ENCODE data around the gene PCDHGB2. TPM values are rescaled to one million over a fixed set of nuclear protein-coding genes. Genes with fewer than 3 reads are reported as not detected.
"Not testable (repeated sequence)": the region's sequence is repeated elsewhere in the genome, so short reads cannot be mapped to it uniquely, and the experiment has no call there.

The PCDHGB2 gene
- polyA plus RNA-seq, 1 donor from 2014 or later = 0.43 TPM

GRCh38 chr5:141387557-141388311 lies 27.9 kb downstream of the PCDHGB2 start, which contains the start of gene PCDHGB4:
Gene PCDHGB4, plus strand, starts transcription at chr5:141387698. Its CDS starts 187 bp downstream, at chr5:141387885.
- H3K79me2 ChIP-seq (replicated peaks; ENCODE audit: insufficient read depth, low read length); H3K27me3 ChIP-seq (ENCODE audit: insufficient read depth, low read depth, low read length); H2AFZ ChIP-seq (ENCODE audit: low read depth, low read length); H3K36me3 ChIP-seq (ENCODE audit: insufficient read depth, low read length); H4K20me1 ChIP-seq (ENCODE audit: insufficient read depth); H3K9ac ChIP-seq (ENCODE audit: low read length); H3K9me2 ChIP-seq (ENCODE audit: insufficient read depth, low read length); H3K4me2 ChIP-seq (ENCODE audit: low read length); H3F3A ChIP-seq (ENCODE audit: insufficient read depth, low read length, poor library complexity, severe bottlenecking): not testable (repeated sequence)
- TF ChIP-seq CTCF (IDR thresholded peaks at IDR 0.05; ENCODE audit: poor library complexity, severe bottlenecking) (peak; percentile 69), SMC3 (conservative IDR thresholded peaks at IDR 0.05; ENCODE audit: poor library complexity) (peak; percentile 65), RAD21 (conservative IDR thresholded peaks at IDR 0.05) (peak; percentile 70)
- peak within 1 kb of the TSS; percentile 41 for H3K27ac ChIP-seq (ENCODE audit: low read length)
- H3K4me3 ChIP-seq (ENCODE audit: low read length) = peak within 1 kb of the TSS; percentile 53
- H3K9me3 ChIP-seq (ENCODE audit: low read length) = peaks cover 36% of the 10 kb centered on the region

GRCh38 chr5:141388661-141389060 lies 28.9 kb downstream of the PCDHGB2 start:
- H3K9me2 ChIP-seq (ENCODE audit: insufficient read depth, low read length) = no peaks in the 10 kb centered on the region
- H3K9ac ChIP-seq (ENCODE audit: low read length) = no peak overlapping the region
- no peaks in the 10 kb centered on the region for H3F3A ChIP-seq (ENCODE audit: insufficient read depth, low read length, poor library complexity, severe bottlenecking)
- H3K4me3 ChIP-seq (ENCODE audit: low read length) = peak overlapping the region; percentile 53
- no peak overlapping the region for H3K4me2 ChIP-seq (ENCODE audit: low read length)
- no peak overlapping the region for H2AFZ ChIP-seq (ENCODE audit: low read depth, low read length)
- no peaks in the 10 kb centered on the region for H3K27me3 ChIP-seq (ENCODE audit: insufficient read depth, low read depth, low read length)
- no peak overlapping the region for H3K27ac ChIP-seq (ENCODE audit: low read length)
- no peaks in the 10 kb centered on the region for H4K20me1 ChIP-seq (ENCODE audit: insufficient read depth)
- no peaks in the 10 kb centered on the region for H3K79me2 ChIP-seq (replicated peaks; ENCODE audit: insufficient read depth, low read length)
- H3K36me3 ChIP-seq (ENCODE audit: insufficient read depth, low read length) = no peaks in the 10 kb centered on the region
- peaks cover 37% of the 10 kb centered on the region for H3K9me3 ChIP-seq (ENCODE audit: low read length)
- TF ChIP-seq POLR2AphosphoS5 (IDR thresholded peaks at IDR 0.05) (no peak), EP300 (conservative IDR thresholded peaks at IDR 0.05; ENCODE audit: poor library complexity, severe bottlenecking) (no peak), EZH2 (IDR thresholded peaks at IDR 0.05; ENCODE audit: borderline replicate concordance, insufficient read depth, low read length, poor library complexity, severe bottlenecking) (no peak), MXI1 (conservative IDR thresholded peaks at IDR 0.05; ENCODE audit: poor library complexity, severe bottlenecking) (no peak), RAD21 (conservative IDR thresholded peaks at IDR 0.05) (no peak), TAF1 (IDR thresholded peaks at IDR 0.05; ENCODE audit: low read depth) (no peak), CTCF (IDR thresholded peaks at IDR 0.05; ENCODE audit: poor library complexity, severe bottlenecking) (no peak), SMC3 (conservative IDR thresholded peaks at IDR 0.05; ENCODE audit: poor library complexity) (no peak)
- TF ChIP-seq, protein P1, sequence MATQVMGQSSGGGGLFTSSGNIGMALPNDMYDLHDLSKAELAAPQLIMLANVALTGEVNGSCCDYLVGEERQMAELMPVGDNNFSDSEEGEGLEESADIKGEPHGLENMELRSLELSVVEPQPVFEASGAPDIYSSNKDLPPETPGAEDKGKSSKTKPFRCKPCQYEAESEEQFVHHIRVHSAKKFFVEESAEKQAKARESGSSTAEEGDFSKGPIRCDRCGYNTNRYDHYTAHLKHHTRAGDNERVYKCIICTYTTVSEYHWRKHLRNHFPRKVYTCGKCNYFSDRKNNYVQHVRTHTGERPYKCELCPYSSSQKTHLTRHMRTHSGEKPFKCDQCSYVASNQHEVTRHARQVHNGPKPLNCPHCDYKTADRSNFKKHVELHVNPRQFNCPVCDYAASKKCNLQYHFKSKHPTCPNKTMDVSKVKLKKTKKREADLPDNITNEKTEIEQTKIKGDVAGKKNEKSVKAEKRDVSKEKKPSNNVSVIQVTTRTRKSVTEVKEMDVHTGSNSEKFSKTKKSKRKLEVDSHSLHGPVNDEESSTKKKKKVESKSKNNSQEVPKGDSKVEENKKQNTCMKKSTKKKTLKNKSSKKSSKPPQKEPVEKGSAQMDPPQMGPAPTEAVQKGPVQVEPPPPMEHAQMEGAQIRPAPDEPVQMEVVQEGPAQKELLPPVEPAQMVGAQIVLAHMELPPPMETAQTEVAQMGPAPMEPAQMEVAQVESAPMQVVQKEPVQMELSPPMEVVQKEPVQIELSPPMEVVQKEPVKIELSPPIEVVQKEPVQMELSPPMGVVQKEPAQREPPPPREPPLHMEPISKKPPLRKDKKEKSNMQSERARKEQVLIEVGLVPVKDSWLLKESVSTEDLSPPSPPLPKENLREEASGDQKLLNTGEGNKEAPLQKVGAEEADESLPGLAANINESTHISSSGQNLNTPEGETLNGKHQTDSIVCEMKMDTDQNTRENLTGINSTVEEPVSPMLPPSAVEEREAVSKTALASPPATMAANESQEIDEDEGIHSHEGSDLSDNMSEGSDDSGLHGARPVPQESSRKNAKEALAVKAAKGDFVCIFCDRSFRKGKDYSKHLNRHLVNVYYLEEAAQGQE (IDR thresholded peaks at IDR 0.05; ENCODE audit: borderline replicate concordance) = no peak
